HepG2 (cell line): ENCODE data around the gene NEIL1. TPM values are rescaled to one million over a fixed set of nuclear protein-coding genes. Genes with fewer than 3 reads are reported as not detected.

ENCODE experiments used
- ATAD3A ChIP-seq: sonication (generic); formaldehyde crosslinking; IDR thresholded peaks from 2 replicates; pipeline ENCODE4 v1.4.0; 2020; ENCODE audit warnings: missing genetic modification reagents
- CEBPG ChIP-seq: IDR thresholded peaks from 2 replicates; pipeline ENCODE4 v1.6.1; 2016
- EP300 ChIP-seq, 3 experiments: sonication (generic) in 1 of 3; formaldehyde crosslinking in 1 of 3; IDR thresholded peaks; 2 replicates each; pipeline versions ENCODE4 v1.5.1 to v1.6.1; 2011 to 2020; ENCODE audit warnings: low read depth in 2 of 3, low read length in 2 of 3, borderline replicate concordance in 1 of 3, improper control_type of control experiment in 1 of 3, mild to moderate bottlenecking in 1 of 3, missing genetic modification reagents in 1 of 3, moderate library complexity in 1 of 3
- MED1 ChIP-seq: sonication (generic); formaldehyde crosslinking; IDR thresholded peaks from 2 replicates; pipeline ENCODE4 v1.4.0; 2020; ENCODE audit warnings: missing genetic modification reagents
- NONO ChIP-seq, 2 experiments: fragments of 450-650 bp in 1 of 2; sonication (generic) in 1 of 2; formaldehyde crosslinking in 1 of 2; IDR thresholded peaks in 1 of 2; conservative IDR thresholded peaks in 1 of 2; 2 replicates each; pipeline versions ENCODE4 v1.6.1 to v1.8.0; 2017 to 2022; ENCODE audit warnings: mild to moderate bottlenecking in 1 of 2, missing genetic modification reagents in 1 of 2, moderate library complexity in 1 of 2
- RBAK ChIP-seq: sonication (generic); formaldehyde crosslinking; IDR thresholded peaks from 2 replicates; pipeline ENCODE4 v1.5.1; 2020; ENCODE audit warnings: mild to moderate bottlenecking, missing genetic modification reagents
- TMF1 ChIP-seq: sonication (generic); formaldehyde crosslinking; IDR thresholded peaks from 2 replicates; pipeline ENCODE4 v1.8.1; 2022; ENCODE audit warnings: low read depth, missing genetic modification reagents
- ZNF121 ChIP-seq: sonication (generic); formaldehyde crosslinking; IDR thresholded peaks from 2 replicates; pipeline ENCODE4 v1.5.0; 2020; ENCODE audit warnings: mild to moderate bottlenecking, missing genetic modification reagents
- ZNF547 ChIP-seq: sonication (generic); formaldehyde crosslinking; IDR thresholded peaks from 2 replicates; pipeline ENCODE4 v1.5.1; 2020; ENCODE audit warnings: mild to moderate bottlenecking, missing genetic modification reagents
- ZNF891 ChIP-seq: sonication (generic); formaldehyde crosslinking; IDR thresholded peaks from 2 replicates; pipeline ENCODE4 v1.5.0; 2020; ENCODE audit warnings: mild to moderate bottlenecking, missing genetic modification reagents
- polyA plus RNA-seq, 8 experiments: library from polyadenylated mRNA; depleted of rRNA in 3 of 8; stranded (reverse) in 7 of 8; unstranded in 1 of 8; fragments of >200 nt; fragmentation: Illumina TruSeq in 4 of 8; extraction: Trizol in 4 of 8; gene quantifications; 2 replicates each; pipeline versions ENCODE4 v1.2.1 to v1.2.3, GENCODE V29; 2011 to 2016; ENCODE audit warnings: low read depth in 4 of 8, missing spikeins in 1 of 8, mixed read lengths in 1 of 8; ENCODE audit not compliant: insufficient read depth in 1 of 8
- total RNA-seq, 5 experiments: library from RNA; depleted of rRNA; stranded (reverse); fragments of >200 nt; fragmentation: Illumina TruSeq; extraction: Trizol; gene quantifications; 2 replicates each; pipeline ENCODE4 v1.2.3, GENCODE V29; 2016; ENCODE audit warnings: low read depth in 1 of 5
- TF ChIP-seq, protein P1 (sequence below): sonication (generic); formaldehyde crosslinking; IDR thresholded peaks from 2 replicates; pipeline ENCODE4 v1.4.0; 2020; ENCODE audit warnings: mild to moderate bottlenecking, missing genetic modification reagents, borderline replicate concordance
- TF ChIP-seq, protein P2 (sequence below): sonication (generic); formaldehyde crosslinking; IDR thresholded peaks from 2 replicates; pipeline ENCODE4 v1.4.0; 2020; ENCODE audit warnings: mild to moderate bottlenecking, missing genetic modification reagents
- TF ChIP-seq, protein P3 (sequence below): IDR thresholded peaks from 2 replicates; pipeline ENCODE4 v1.6.1; 2016; ENCODE audit warnings: missing biosample characterization, missing genetic modification reagents, low read depth
- TF ChIP-seq, protein P4 (sequence below): sonication (generic); formaldehyde crosslinking; IDR thresholded peaks from 2 replicates; pipeline ENCODE4 v1.4.0; 2020; ENCODE audit warnings: missing genetic modification reagents
- TF ChIP-seq, protein P5 (sequence below), 2 experiments: fragments of 450-650 bp in 1 of 2; sonication (generic) in 1 of 2; formaldehyde crosslinking; IDR thresholded peaks; 2 replicates each; pipeline versions ENCODE4 v1.5.0 to v1.8.0; 2020 to 2022; ENCODE audit warnings: mild to moderate bottlenecking in 1 of 2, missing genetic modification reagents in 1 of 2
- TF ChIP-seq, protein P6 (sequence below): sonication (generic); formaldehyde crosslinking; IDR thresholded peaks from 2 replicates; pipeline ENCODE4 v1.8.1; 2022; ENCODE audit warnings: mild to moderate bottlenecking, missing genetic modification reagents

NEIL1 gene
- total and polyA plus RNA-seq, 2 of the 13 experiments (the other 11 are each of a cell fraction or from before 2014, with no cell fraction given), result 10.4 to 15.5 TPM

DNA sequence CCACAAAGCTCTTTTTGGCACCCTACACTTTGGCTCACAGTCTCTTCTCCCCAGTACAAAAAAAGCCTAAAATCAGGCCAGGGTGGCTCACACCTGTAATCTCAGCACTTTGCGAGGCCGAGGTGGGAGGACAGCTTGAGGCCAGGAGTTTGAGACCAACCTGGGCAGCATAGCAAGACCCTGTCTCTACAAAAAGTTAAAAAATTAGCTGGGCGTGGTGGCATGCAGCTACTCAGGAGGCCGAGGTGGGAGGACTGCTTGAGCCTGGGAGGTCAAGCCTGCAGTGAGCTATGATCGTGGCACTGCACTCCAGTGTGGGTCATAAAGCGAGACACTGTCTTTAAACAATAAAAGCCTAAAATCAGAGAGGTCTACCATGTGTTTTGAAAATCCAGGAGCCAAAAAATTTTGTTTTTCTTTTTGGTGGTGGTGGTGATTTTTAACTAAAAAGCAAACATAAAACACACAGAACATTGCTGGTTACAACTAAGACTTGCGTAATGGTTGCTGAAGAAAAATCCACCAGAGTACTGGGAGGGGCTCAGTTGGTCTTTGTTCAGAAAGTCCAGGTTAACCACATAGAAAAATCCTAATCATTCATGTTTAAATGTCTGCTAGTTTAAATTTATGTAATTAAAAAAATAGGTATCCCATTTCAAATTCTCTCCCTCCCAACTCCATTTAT, 23.2 kb downstream of the NEIL1 start (continued):
- TF ChIP-seq NONO (IDR thresholded peaks at IDR 0.05) (no peak), NONO (CRISPR knock-in tag; conservative IDR thresholded peaks at IDR 0.05) (0 out of 2 replicates have a peak, but pooled peaks have one; percentile 35), CEBPG (peak; percentile 87), EP300 (IDR thresholded peaks at IDR 0.05; ENCODE audit: low read depth in 2 of 2, low read length in 2 of 2) (peak in 1 of 2 experiments; percentile 23; a peak in 1 of 4 replicates), EP300 (CRISPR knock-in tag; IDR thresholded peaks at IDR 0.05; ENCODE audit: borderline replicate concordance) (no peak), TMF1 (CRISPR knock-in tag) (no peak), ATAD3A (CRISPR knock-in tag) (no peak), ZNF121 (CRISPR knock-in tag) (peak; percentile 98), ZNF891 (0 out of 2 replicates have a peak, but pooled peaks have one; percentile 47), RBAK (CRISPR knock-in tag) (no peak), MED1 (peak; percentile 38), ZNF547 (CRISPR knock-in tag) (0 out of 2 replicates have a peak, but pooled peaks have one; percentile 40)
- TF ChIP-seq, protein P1, sequence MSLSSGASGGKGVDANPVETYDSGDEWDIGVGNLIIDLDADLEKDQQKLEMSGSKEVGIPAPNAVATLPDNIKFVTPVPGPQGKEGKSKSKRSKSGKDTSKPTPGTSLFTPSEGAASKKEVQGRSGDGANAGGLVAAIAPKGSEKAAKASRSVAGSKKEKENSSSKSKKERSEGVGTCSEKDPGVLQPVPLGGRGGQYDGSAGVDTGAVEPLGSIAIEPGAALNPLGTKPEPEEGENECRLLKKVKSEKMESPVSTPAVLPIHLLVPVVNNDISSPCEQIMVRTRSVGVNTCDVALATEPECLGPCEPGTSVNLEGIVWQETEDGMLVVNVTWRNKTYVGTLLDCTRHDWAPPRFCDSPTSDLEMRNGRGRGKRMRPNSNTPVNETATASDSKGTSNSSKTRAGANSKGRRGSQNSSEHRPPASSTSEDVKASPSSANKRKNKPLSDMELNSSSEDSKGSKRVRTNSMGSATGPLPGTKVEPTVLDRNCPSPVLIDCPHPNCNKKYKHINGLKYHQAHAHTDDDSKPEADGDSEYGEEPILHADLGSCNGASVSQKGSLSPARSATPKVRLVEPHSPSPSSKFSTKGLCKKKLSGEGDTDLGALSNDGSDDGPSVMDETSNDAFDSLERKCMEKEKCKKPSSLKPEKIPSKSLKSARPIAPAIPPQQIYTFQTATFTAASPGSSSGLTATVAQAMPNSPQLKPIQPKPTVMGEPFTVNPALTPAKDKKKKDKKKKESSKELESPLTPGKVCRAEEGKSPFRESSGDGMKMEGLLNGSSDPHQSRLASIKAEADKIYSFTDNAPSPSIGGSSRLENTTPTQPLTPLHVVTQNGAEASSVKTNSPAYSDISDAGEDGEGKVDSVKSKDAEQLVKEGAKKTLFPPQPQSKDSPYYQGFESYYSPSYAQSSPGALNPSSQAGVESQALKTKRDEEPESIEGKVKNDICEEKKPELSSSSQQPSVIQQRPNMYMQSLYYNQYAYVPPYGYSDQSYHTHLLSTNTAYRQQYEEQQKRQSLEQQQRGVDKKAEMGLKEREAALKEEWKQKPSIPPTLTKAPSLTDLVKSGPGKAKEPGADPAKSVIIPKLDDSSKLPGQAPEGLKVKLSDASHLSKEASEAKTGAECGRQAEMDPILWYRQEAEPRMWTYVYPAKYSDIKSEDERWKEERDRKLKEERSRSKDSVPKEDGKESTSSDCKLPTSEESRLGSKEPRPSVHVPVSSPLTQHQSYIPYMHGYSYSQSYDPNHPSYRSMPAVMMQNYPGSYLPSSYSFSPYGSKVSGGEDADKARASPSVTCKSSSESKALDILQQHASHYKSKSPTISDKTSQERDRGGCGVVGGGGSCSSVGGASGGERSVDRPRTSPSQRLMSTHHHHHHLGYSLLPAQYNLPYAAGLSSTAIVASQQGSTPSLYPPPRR (CRISPR knock-in tag), result peak; percentile 11; the same call in 1 of the 2 replicates
- TF ChIP-seq, protein P2, sequence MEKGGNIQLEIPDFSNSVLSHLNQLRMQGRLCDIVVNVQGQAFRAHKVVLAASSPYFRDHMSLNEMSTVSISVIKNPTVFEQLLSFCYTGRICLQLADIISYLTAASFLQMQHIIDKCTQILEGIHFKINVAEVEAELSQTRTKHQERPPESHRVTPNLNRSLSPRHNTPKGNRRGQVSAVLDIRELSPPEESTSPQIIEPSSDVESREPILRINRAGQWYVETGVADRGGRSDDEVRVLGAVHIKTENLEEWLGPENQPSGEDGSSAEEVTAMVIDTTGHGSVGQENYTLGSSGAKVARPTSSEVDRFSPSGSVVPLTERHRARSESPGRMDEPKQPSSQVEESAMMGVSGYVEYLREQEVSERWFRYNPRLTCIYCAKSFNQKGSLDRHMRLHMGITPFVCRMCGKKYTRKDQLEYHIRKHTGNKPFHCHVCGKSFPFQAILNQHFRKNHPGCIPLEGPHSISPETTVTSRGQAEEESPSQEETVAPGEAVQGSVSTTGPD (CRISPR knock-in tag), result peak; percentile 61
- TF ChIP-seq, protein P3, sequence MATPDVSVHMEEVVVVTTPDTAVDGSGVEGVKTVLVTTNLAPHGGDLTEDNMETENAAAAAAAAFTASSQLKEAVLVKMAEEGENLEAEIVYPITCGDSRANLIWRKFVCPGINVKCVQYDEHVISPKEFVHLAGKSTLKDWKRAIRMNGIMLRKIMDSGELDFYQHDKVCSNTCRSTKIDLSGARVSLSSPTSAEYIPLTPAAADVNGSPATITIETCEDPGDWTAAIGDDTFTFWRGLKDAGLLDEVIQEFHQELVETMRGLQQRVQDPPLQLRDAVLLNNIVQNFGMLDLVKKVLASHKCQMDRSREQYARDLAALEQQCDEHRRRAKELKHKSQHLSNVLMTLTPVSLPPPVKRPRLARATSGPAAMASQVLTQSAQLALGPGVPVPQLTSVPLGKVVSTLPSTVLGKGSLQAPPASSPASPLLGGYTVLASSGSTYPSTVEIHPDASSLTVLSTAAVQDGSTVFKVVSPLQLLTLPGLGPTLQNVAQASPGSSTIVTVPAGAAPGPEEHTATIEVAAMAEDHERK (CRISPR knock-in tag), result no peak
- TF ChIP-seq, protein P4, sequence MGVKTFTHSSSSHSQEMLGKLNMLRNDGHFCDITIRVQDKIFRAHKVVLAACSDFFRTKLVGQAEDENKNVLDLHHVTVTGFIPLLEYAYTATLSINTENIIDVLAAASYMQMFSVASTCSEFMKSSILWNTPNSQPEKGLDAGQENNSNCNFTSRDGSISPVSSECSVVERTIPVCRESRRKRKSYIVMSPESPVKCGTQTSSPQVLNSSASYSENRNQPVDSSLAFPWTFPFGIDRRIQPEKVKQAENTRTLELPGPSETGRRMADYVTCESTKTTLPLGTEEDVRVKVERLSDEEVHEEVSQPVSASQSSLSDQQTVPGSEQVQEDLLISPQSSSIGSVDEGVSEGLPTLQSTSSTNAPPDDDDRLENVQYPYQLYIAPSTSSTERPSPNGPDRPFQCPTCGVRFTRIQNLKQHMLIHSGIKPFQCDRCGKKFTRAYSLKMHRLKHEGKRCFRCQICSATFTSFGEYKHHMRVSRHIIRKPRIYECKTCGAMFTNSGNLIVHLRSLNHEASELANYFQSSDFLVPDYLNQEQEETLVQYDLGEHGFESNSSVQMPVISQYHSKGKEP (CRISPR knock-in tag), result no peak
- TF ChIP-seq, protein P5, sequence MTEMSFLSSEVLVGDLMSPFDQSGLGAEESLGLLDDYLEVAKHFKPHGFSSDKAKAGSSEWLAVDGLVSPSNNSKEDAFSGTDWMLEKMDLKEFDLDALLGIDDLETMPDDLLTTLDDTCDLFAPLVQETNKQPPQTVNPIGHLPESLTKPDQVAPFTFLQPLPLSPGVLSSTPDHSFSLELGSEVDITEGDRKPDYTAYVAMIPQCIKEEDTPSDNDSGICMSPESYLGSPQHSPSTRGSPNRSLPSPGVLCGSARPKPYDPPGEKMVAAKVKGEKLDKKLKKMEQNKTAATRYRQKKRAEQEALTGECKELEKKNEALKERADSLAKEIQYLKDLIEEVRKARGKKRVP (CRISPR knock-in tag; IDR thresholded peaks at IDR 0.05), result peak in 1 of 2 experiments; percentile 11; a peak in 1 of 4 replicates
- TF ChIP-seq, protein P6, sequence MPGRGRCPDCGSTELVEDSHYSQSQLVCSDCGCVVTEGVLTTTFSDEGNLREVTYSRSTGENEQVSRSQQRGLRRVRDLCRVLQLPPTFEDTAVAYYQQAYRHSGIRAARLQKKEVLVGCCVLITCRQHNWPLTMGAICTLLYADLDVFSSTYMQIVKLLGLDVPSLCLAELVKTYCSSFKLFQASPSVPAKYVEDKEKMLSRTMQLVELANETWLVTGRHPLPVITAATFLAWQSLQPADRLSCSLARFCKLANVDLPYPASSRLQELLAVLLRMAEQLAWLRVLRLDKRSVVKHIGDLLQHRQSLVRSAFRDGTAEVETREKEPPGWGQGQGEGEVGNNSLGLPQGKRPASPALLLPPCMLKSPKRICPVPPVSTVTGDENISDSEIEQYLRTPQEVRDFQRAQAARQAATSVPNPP (CRISPR knock-in tag), result no peak
